ENCODE results near the gene ZNF398.

- TF ChIP-seq CTCF (IDR thresholded peaks at IDR 0.05) (peak in 3 of 4 experiments; percentile 32 to 62 (median 41)), POLR2A (IDR thresholded peaks at IDR 0.05) (peak in 1 of 2 donors; percentile 18)
These were observed 48.2 kb downstream of the ZNF398 start, which contains the start of gene ZNF282 for GRCh38 chr7:149195180-149196150.

Measured in sigmoid colon (tissue), 3 donors.